ENCODE results near the gene AHNAK2. TPM values are rescaled to one million over a fixed set of nuclear protein-coding genes. Genes with fewer than 3 reads are reported as not detected.
A peak's percentile ranks its signal among the peaks of the same experiment; 100 is the strongest.

The AHNAK2 gene
- total and polyA plus RNA-seq, 9 donors, result 6.6 to 24.0 (median 18.9) TPM

DNA sequence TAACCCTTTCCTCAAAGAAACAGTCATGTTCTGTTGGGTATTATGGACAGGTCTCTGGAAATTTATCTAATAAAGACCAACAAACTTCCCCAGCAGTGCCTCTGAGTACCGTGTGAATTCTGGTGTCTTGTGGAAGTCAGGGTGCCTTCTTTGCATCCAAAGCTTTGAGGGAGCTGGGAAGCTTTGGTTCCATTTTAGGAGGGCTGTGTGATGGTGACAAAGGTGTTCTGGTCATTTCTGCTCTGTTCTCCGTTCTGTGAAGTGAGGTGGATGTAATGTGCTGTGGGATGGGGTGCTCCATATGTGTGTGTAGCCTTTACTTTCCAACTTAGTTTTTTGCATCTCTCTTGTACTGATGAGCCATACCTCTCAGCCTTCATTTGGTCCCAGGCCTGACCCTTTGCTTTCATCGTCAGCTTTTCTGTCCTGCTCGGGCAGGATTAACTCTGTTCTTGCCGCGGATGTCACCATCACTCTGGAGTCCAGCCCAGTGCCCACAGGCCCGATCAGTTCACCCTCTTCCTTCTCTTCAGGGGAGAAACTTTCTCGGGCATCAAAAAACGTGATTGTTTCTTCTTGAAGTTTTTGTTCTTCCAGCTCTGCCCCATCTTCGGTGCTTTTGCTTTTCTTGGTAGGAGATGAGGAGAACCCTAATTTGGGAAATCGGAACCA, 40.3 kb downstream of the AHNAK2 start:
- H3K4me3 ChIP-seq (ENCODE audit: low read length), result no peak overlapping the region
- no peaks in the 10 kb centered on the region for H3K9me3 ChIP-seq (replicated peaks; ENCODE audit: control insufficient read depth, low read depth, low read length)
- no peak for DNase-seq
- no peak overlapping the region for H3K27ac ChIP-seq (ENCODE audit: low read length)
- 55% methylated on average over 5 of the region's 11 CpGs for WGBS (ENCODE audit: insufficient coverage)
- H3K27me3 ChIP-seq (ENCODE audit: control insufficient read depth, insufficient read depth, low read length), result peaks cover 21% of the 10 kb centered on the region
- H3K4me1 ChIP-seq (ENCODE audit: control insufficient read depth, insufficient read depth, low read length), result peaks cover 12% of the 10 kb centered on the region
- no peaks in the 10 kb centered on the region for H3K36me3 ChIP-seq (ENCODE audit: control insufficient read depth, insufficient read depth, low read length)

GRCh38 chr14:104937161-104937560, 41.0 kb downstream of the AHNAK2 start:
- no peaks in the 10 kb centered on the region for H3K36me3 ChIP-seq (ENCODE audit: control insufficient read depth, insufficient read depth, low read length)
- DNase-seq, result no peak
- H3K27me3 ChIP-seq (ENCODE audit: control insufficient read depth, insufficient read depth, low read length), result peaks cover 27% of the 10 kb centered on the region
- H3K27ac ChIP-seq (ENCODE audit: low read length), result no peak overlapping the region
- H3K9me3 ChIP-seq (replicated peaks; ENCODE audit: control insufficient read depth, low read depth, low read length), result no peaks in the 10 kb centered on the region
- WGBS (ENCODE audit: insufficient coverage), result 62% methylated on average over 3 of the region's 4 CpGs
- no peak overlapping the region for H3K4me3 ChIP-seq (ENCODE audit: low read length)
- H3K4me1 ChIP-seq (ENCODE audit: control insufficient read depth, insufficient read depth, low read length), result peaks cover 19% of the 10 kb centered on the region

- no peaks in the 10 kb centered on the region for H3K36me3 ChIP-seq (ENCODE audit: control insufficient read depth, insufficient read depth, low read length)
- 57% methylated on average over 4 of the region's 10 CpGs for WGBS (ENCODE audit: insufficient coverage)
- peaks cover 33% of the 10 kb centered on the region for H3K27me3 ChIP-seq (ENCODE audit: control insufficient read depth, insufficient read depth, low read length)
- DNase-seq, result no peak
- peaks cover 25% of the 10 kb centered on the region for H3K4me1 ChIP-seq (ENCODE audit: control insufficient read depth, insufficient read depth, low read length)
- H3K9me3 ChIP-seq (replicated peaks; ENCODE audit: control insufficient read depth, low read depth, low read length), result no peaks in the 10 kb centered on the region
- no peak overlapping the region for H3K27ac ChIP-seq (ENCODE audit: low read length)
- H3K4me3 ChIP-seq (ENCODE audit: low read length), result no peak overlapping the region
These were observed 41.6 kb downstream of the AHNAK2 start for GRCh38 chr14:104936361-104937155.

GRCh38 chr14:104935955-104936354, 42.2 kb downstream of the AHNAK2 start:
- Histone ChIP-seq H3K4me3 (ENCODE audit: low read length) (no peak overlapping the region), H3K27ac (ENCODE audit: low read length) (no peak overlapping the region), H3K4me1 (ENCODE audit: control insufficient read depth, insufficient read depth, low read length) (peaks cover 31% of the 10 kb centered on the region), H3K36me3 (ENCODE audit: control insufficient read depth, insufficient read depth, low read length) (no peaks in the 10 kb centered on the region), H3K27me3 (ENCODE audit: control insufficient read depth, insufficient read depth, low read length) (peaks cover 36% of the 10 kb centered on the region), H3K9me3 (replicated peaks; ENCODE audit: control insufficient read depth, low read depth, low read length) (no peaks in the 10 kb centered on the region)
- no CpG with 5 or more reads among the region's 2 CpGs for WGBS (ENCODE audit: insufficient coverage)
- no peak for DNase-seq

DNA sequence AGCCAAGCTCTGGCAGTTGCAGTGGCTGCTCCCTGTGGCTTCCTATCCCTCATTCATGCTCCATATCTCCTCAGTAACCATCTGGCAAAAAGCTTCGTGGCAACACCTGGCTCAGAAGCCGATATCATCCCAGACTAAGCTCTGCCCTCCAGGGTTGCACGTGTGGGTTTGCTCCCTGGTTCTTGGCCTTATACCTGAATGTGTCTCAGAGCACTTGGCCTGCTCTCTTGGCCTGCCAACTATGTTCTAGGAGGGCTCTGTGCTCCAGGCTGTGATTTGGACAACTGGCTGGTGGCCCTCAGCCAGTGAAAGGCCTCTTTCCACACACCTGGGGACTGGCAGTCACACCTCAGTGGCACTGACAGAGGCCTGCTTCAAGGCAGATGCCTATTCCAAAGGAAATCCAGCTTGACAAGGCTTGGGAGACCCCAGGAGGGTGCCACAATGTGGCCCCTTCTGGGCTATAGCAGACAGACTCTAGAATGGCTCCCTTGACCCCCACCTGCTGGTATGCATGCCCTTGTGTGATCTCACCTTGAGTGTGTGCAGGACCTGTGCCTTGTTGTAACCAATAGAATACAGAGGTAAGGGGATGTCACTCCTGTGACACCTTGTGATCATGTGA, 43.0 kb downstream of the AHNAK2 start:
- WGBS (ENCODE audit: insufficient coverage), result 52% methylated on average over 3 of the region's 3 CpGs
- no peak for DNase-seq
- no peak overlapping the region for H3K4me3 ChIP-seq (ENCODE audit: low read length)
- peaks cover 36% of the 10 kb centered on the region for H3K27me3 ChIP-seq (ENCODE audit: control insufficient read depth, insufficient read depth, low read length)
- no peaks in the 10 kb centered on the region for H3K9me3 ChIP-seq (replicated peaks; ENCODE audit: control insufficient read depth, low read depth, low read length)
- H3K36me3 ChIP-seq (ENCODE audit: control insufficient read depth, insufficient read depth, low read length), result no peaks in the 10 kb centered on the region
- no peak overlapping the region for H3K27ac ChIP-seq (ENCODE audit: low read length)
- H3K4me1 ChIP-seq (ENCODE audit: control insufficient read depth, insufficient read depth, low read length), result peaks cover 38% of the 10 kb centered on the region

GRCh38 chr14:104933746-104934733, 44.1 kb downstream of the AHNAK2 start:
- Histone ChIP-seq H3K36me3 (ENCODE audit: control insufficient read depth, insufficient read depth, low read length) (no peaks in the 10 kb centered on the region), H3K9me3 (replicated peaks; ENCODE audit: control insufficient read depth, low read depth, low read length) (no peaks in the 10 kb centered on the region), H3K4me1 (ENCODE audit: control insufficient read depth, insufficient read depth, low read length) (peaks cover 38% of the 10 kb centered on the region), H3K27ac (ENCODE audit: low read length) (no peak overlapping the region), H3K4me3 (ENCODE audit: low read length) (no peak overlapping the region), H3K27me3 (ENCODE audit: control insufficient read depth, insufficient read depth, low read length) (peaks cover 34% of the 10 kb centered on the region)
- WGBS (ENCODE audit: insufficient coverage), result 20% methylated on average over 11 of the region's 42 CpGs
- DNase-seq, result peak; percentile 30

DNA sequence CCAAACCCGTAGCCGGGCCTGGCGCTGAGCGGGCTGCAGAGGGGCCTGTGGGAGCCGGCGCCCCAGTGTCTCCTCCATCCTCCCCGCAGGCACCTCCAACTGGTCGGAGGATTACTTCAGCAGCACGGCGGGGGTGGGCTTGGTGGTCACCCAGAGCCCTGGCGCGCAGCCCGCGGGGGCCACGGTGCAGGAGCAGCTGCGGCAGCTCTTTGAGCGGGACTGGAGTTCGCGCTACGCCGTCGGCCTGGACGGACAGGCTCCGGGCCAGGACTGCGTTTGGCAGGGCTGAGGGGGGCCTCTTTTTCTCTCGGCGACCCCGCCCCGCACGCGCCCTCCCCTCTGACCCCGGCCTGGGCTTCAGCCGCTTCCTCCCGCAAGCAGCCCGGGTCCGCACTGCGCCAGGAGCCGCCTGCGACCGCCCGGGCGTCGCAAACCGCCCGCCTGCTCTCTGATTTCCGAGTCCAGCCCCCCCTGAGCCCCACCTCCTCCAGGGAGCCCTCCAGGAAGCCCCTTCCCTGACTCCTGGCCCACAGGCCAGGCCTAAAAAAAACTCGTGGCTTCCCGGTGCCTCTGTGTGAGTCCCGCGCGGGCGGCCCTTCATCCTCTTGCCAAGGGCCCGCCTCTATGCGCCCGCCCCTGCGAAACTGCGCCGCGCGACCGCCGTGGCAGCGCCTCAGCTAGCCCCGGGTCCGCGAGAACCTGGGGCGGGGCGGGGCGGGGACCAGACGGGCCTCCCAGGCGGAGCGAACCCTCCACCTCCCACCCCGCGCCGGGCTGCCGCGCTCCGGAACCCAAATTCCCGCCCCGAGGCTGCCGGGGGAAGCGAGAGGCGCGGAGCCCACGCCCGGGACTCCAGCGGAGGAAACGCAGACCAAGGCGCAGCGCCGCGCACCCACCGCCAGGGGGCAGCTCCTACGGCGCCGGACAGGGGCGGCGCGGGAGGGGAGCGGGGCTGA, 45.2 kb downstream of the AHNAK2 start:
- WGBS (ENCODE audit: insufficient coverage), result 2% methylated on average over 83 of the region's 100 CpGs
- H3K27me3 ChIP-seq (ENCODE audit: control insufficient read depth, insufficient read depth, low read length), result peaks cover 31% of the 10 kb centered on the region
- peak; percentile 96 for DNase-seq
- H3K9me3 ChIP-seq (replicated peaks; ENCODE audit: control insufficient read depth, low read depth, low read length), result no peaks in the 10 kb centered on the region
- H3K4me1 ChIP-seq (ENCODE audit: control insufficient read depth, insufficient read depth, low read length), result peaks cover 32% of the 10 kb centered on the region
- no peaks in the 10 kb centered on the region for H3K36me3 ChIP-seq (ENCODE audit: control insufficient read depth, insufficient read depth, low read length)
- H3K4me3 ChIP-seq (ENCODE audit: low read length), result peak overlapping the region; percentile 42
- no peak overlapping the region for H3K27ac ChIP-seq (ENCODE audit: low read length)

- H3K27ac ChIP-seq (ENCODE audit: low read length), result peak overlapping the region; percentile 13
- H3K4me1 ChIP-seq (ENCODE audit: control insufficient read depth, insufficient read depth, low read length), result peaks cover 37% of the 10 kb centered on the region
- H3K36me3 ChIP-seq (ENCODE audit: control insufficient read depth, insufficient read depth, low read length), result no peaks in the 10 kb centered on the region
- WGBS (ENCODE audit: insufficient coverage), result 17% methylated on average over 40 of the region's 64 CpGs
- H3K9me3 ChIP-seq (replicated peaks; ENCODE audit: control insufficient read depth, low read depth, low read length), result no peaks in the 10 kb centered on the region
- H3K4me3 ChIP-seq (ENCODE audit: low read length), result peak overlapping the region; percentile 19
- H3K27me3 ChIP-seq (ENCODE audit: control insufficient read depth, insufficient read depth, low read length), result peaks cover 33% of the 10 kb centered on the region
- peak; percentile 32 for DNase-seq
These were observed 46.2 kb downstream of the AHNAK2 start for GRCh38 chr14:104931771-104932675.
